A673 (cell line): ENCODE results near the gene DYTN. TPM values are rescaled to one million over a fixed set of nuclear protein-coding genes. Genes with fewer than 3 reads are reported as not detected.
"Not testable (repeated sequence)": the region's sequence is repeated elsewhere in the genome, so short reads cannot be mapped to it uniquely, and the experiment has no call there.

ENCODE experiments used
- BruUV-seq: library from RNA; stranded (reverse); fragments of 400-500 nt; replicated peaks from 2 replicates; lab custom pipeline; 2021; lab: Mats Ljungman, UMichigan
- CTCF ChIA-PET: fragments of 300-600 bp; sonication (Branson Sonifier 250); formaldehyde crosslinking; loops from one replicate; lab custom pipeline; 2022; ENCODE audit warnings: antibody characterized with exemption; lab: Charles Lee
- POLR2A ChIA-PET: fragments of 300-600 bp; sonication (Branson Sonifier 250); formaldehyde crosslinking; loops from one replicate; lab custom pipeline; 2022; ENCODE audit warnings: antibody characterized with exemption; ENCODE audit not compliant: low non-redundant PET; lab: Charles Lee
- DNase-seq: peaks from one replicate; pipeline ENCODE4 v3.0.0-alpha.2; 2015; ENCODE audit warnings: low spot score
- H3K27ac ChIP-seq: fragments of 200-600 bp; sonication (generic); 2 replicates; pipeline ENCODE4 v1.5.1; 2016; ENCODE audit warnings: mixed run types, low read depth, mild to moderate bottlenecking, mixed read lengths, antibody characterized with exemption, low read length; ENCODE audit not compliant: poor library complexity, severe bottlenecking
- H3K27me3 ChIP-seq: fragments of 200-600 bp; sonication (generic); replicated peaks from 2 replicates; pipeline ENCODE4 v1.6.1; 2017; ENCODE audit warnings: mixed run types, low read depth, mild to moderate bottlenecking, mixed read lengths, antibody characterized with exemption, low read length; ENCODE audit not compliant: insufficient read depth, poor library complexity
- H3K36me3 ChIP-seq: fragments of 200-600 bp; sonication (generic); 2 replicates; pipeline ENCODE4 v1.6.1; 2016; ENCODE audit warnings: mixed run types, mild to moderate bottlenecking, mixed read lengths, antibody characterized with exemption, low read length; ENCODE audit not compliant: insufficient read depth, poor library complexity, severe bottlenecking
- H3K4me1 ChIP-seq: fragments of 200-600 bp; sonication (generic); 2 replicates; pipeline ENCODE4 v1.6.1; 2017; ENCODE audit warnings: mixed run types, mild to moderate bottlenecking, mixed read lengths, antibody characterized with exemption, low read length; ENCODE audit not compliant: insufficient read depth, poor library complexity, severe bottlenecking
- H3K4me3 ChIP-seq: fragments of 200-600 bp; sonication (generic); 2 replicates; pipeline ENCODE4 v1.5.1; 2016; ENCODE audit warnings: low read depth, mixed run types, mild to moderate bottlenecking, mixed read lengths, low read length; ENCODE audit not compliant: poor library complexity, severe bottlenecking
- H3K9me3 ChIP-seq: fragments of 200-600 bp; sonication (generic); 2 replicates; pipeline ENCODE4 v1.6.1; 2016; ENCODE audit warnings: mixed run types, low read depth, mild to moderate bottlenecking, mixed read lengths, antibody characterized with exemption, low read length; ENCODE audit not compliant: poor library complexity, severe bottlenecking
- CTCF ChIP-seq: fragments of 300-800, 200-600 bp; sonication (generic); conservative IDR thresholded peaks from 2 replicates; pipeline ENCODE4 v1.5.1; 2017; ENCODE audit warnings: low read depth, mild to moderate bottlenecking, antibody characterized with exemption, low read length, moderate library complexity, mixed read lengths
- EZH2 ChIP-seq: fragments of 200-600 bp; sonication (generic); IDR thresholded peaks from 2 replicates; pipeline ENCODE4 v1.6.1; 2017; ENCODE audit warnings: borderline replicate concordance, low read depth, mild to moderate bottlenecking, mixed read lengths, antibody characterized with exemption, low read length; ENCODE audit not compliant: poor library complexity, severe bottlenecking
- intact Hi-C: fragments of 100-400 bp; cut with micrococcal nuclease; formaldehyde crosslinking; loops from one replicate; pipeline ENCODE4 v1.10.0; 2022; ENCODE audit not compliant: unreplicated experiment
- total RNA-seq: library from RNA; stranded (reverse); gene quantifications from 2 replicates; pipeline ENCODE4 v1.2.3, GENCODE V29; 2021

Gene DYTN
- total RNA-seq, 1 experiment from 2014 or later: not detected

- TF ChIP-seq CTCF (no peak), EZH2 (no peak)
- Histone ChIP-seq H3K4me3 (no peak overlapping the region), H3K36me3 (no peaks in the 10 kb centered on the region), H3K27ac (no peak overlapping the region), H3K4me1 (no peaks in the 10 kb centered on the region), H3K9me3 (no peaks in the 10 kb centered on the region), H3K27me3 (no peaks in the 10 kb centered on the region)
- intact Hi-C loops: no loop called here
- ChIA-PET CTCF (no interaction called here), POLR2A (no interaction called here)
- no TSS peak for BruUV-seq
- DNase-seq: no peak
These were observed 5.1 kb upstream of the DYTN start for GRCh38 chr2:206723288-206723687.

GRCh38 chr2:206721256-206721920 lies 3.2 kb upstream of the DYTN start:
- intact Hi-C loops: no loop called here
- TF ChIP-seq CTCF: no peak
- TF ChIP-seq EZH2: no peak
- CTCF ChIA-PET: no interaction called here
- Histone ChIP-seq H3K27ac (no peak overlapping the region), H3K9me3 (no peaks in the 10 kb centered on the region), H3K27me3 (no peaks in the 10 kb centered on the region), H3K4me3 (no peak overlapping the region), H3K4me1 (no peaks in the 10 kb centered on the region), H3K36me3 (no peaks in the 10 kb centered on the region)
- no TSS peak for BruUV-seq
- no peak for DNase-seq
- POLR2A ChIA-PET: no interaction called here

GRCh38 chr2:206716623-206717022 lies 1.6 kb downstream of the DYTN start:
- ChIA-PET CTCF (interaction anchor here (0.6 kb wide), 1 partner anchor 246 kb away, joined by 4 read pairs; no protein-coding TSS in a partner anchor), POLR2A (no interaction called here)
- TF ChIP-seq CTCF: no peak
- no peak for TF ChIP-seq EZH2
- no peaks in the 10 kb centered on the region for H3K36me3 ChIP-seq
- BruUV-seq: no TSS peak
- peaks cover 3% of the 10 kb centered on the region for H3K27me3 ChIP-seq
- intact Hi-C loops: no loop called here
- no peak overlapping the region for H3K4me3 ChIP-seq
- H3K27ac ChIP-seq: no peak overlapping the region
- no peak for DNase-seq
- no peaks in the 10 kb centered on the region for H3K4me1 ChIP-seq
- H3K9me3 ChIP-seq: no peaks in the 10 kb centered on the region

- H3K27me3 ChIP-seq, H3K4me1 ChIP-seq, POLR2A ChIA-PET, BruUV-seq, CTCF ChIA-PET, DNase-seq, H3K27ac ChIP-seq, H3K4me3 ChIP-seq, H3K36me3 ChIP-seq, intact Hi-C loops, H3K9me3 ChIP-seq: not testable (repeated sequence)
These were observed 3.0 kb downstream of the DYTN start for GRCh38 chr2:206715183-206715582.
